Suprapubic skin (tissue), 4 donors: ENCODE results near the gene GNAT2. TPM values are rescaled to one million over a fixed set of nuclear protein-coding genes. Genes with fewer than 3 reads are reported as not detected.

Experiments
- DNase-seq, 2 donors: peaks; one replicate each; pipeline ENCODE4 v3.0.0-alpha.2; 2019; ENCODE audit warnings: low spot score in 2 of 2
- H3K27ac ChIP-seq: fragments of 200-600 bp; sonication (generic); one replicate; pipeline ENCODE4 v1.5.1; 2019
- H3K27me3 ChIP-seq: fragments of 200-600 bp; sonication (generic); one replicate; pipeline ENCODE4 v1.5.1; 2019
- H3K36me3 ChIP-seq: fragments of 200-600 bp; sonication (generic); one replicate; pipeline ENCODE4 v1.5.1; 2019
- H3K4me1 ChIP-seq: fragments of 200-600 bp; sonication (generic); one replicate; pipeline ENCODE4 v1.5.1; 2019
- H3K4me3 ChIP-seq: fragments of 200-600 bp; sonication (generic); one replicate; pipeline ENCODE4 v1.5.1; 2019; ENCODE audit warnings: mild to moderate bottlenecking
- H3K9me3 ChIP-seq: fragments of 200-600 bp; sonication (generic); one replicate; pipeline ENCODE4 v1.5.1; 2019
- EP300 ChIP-seq: sonication (generic); formaldehyde crosslinking; IDR thresholded peaks from one replicate; pipeline ENCODE4 v1.6.1; 2017; ENCODE audit warnings: antibody characterized with exemption
- POLR2A ChIP-seq, 2 donors: fragments of 450-650 bp; IDR thresholded peaks; one replicate each; pipeline ENCODE4 v1.6.1; 2017; ENCODE audit warnings: antibody characterized with exemption in 2 of 2, mild to moderate bottlenecking in 2 of 2, moderate library complexity in 2 of 2
- POLR2AphosphoS5 ChIP-seq, 3 donors: sonication (generic); formaldehyde crosslinking; IDR thresholded peaks; one replicate each; pipeline ENCODE4 v1.6.1; 2017; ENCODE audit warnings: antibody characterized with exemption in 3 of 3
- WGBS: methylation state at CpG from one replicate; pipeline ENCODE4 v1.1.5; 2018; 5-methylcytosine and 5-hydroxymethylcytosine counted together
- total RNA-seq, 4 donors: library from RNA; depleted of rRNA; stranded (reverse); fragments of >200 nt; gene quantifications; one replicate each; pipeline ENCODE4 v1.1.0, GENCODE V29; 2016
- TF ChIP-seq, protein P1 (sequence below), 2 donors: fragments of 200-600 bp in 1 of 2; fragments of 450-650 bp in 1 of 2; sonication (generic) in 1 of 2; IDR thresholded peaks; one replicate each; pipeline ENCODE4 v1.5.1; 2016 to 2019; ENCODE audit warnings: antibody characterized with exemption in 2 of 2, mild to moderate bottlenecking in 1 of 2, moderate library complexity in 1 of 2

GNAT2 gene
- total RNA-seq, 4 donors from 2014 or later: not detected

GRCh38 chr1:109605381-109605780, 14.0 kb downstream of the GNAT2 start:
- Histone ChIP-seq H3K4me1 (no peaks in the 10 kb centered on the region), H3K9me3 (no peaks in the 10 kb centered on the region), H3K36me3 (no peaks in the 10 kb centered on the region), H3K27me3 (no peaks in the 10 kb centered on the region), H3K4me3 (no peak overlapping the region), H3K27ac (no peak overlapping the region)
- no peak for DNase-seq
- WGBS: 92% methylated on average over 1 of the region's 1 CpG
- TF ChIP-seq EP300 (no peak), POLR2AphosphoS5 (IDR thresholded peaks at IDR 0.05) (no peak), POLR2A (IDR thresholded peaks at IDR 0.05) (no peak)
- TF ChIP-seq, protein P1, sequence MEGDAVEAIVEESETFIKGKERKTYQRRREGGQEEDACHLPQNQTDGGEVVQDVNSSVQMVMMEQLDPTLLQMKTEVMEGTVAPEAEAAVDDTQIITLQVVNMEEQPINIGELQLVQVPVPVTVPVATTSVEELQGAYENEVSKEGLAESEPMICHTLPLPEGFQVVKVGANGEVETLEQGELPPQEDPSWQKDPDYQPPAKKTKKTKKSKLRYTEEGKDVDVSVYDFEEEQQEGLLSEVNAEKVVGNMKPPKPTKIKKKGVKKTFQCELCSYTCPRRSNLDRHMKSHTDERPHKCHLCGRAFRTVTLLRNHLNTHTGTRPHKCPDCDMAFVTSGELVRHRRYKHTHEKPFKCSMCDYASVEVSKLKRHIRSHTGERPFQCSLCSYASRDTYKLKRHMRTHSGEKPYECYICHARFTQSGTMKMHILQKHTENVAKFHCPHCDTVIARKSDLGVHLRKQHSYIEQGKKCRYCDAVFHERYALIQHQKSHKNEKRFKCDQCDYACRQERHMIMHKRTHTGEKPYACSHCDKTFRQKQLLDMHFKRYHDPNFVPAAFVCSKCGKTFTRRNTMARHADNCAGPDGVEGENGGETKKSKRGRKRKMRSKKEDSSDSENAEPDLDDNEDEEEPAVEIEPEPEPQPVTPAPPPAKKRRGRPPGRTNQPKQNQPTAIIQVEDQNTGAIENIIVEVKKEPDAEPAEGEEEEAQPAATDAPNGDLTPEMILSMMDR (IDR thresholded peaks at IDR 0.05): no peak

DNA sequence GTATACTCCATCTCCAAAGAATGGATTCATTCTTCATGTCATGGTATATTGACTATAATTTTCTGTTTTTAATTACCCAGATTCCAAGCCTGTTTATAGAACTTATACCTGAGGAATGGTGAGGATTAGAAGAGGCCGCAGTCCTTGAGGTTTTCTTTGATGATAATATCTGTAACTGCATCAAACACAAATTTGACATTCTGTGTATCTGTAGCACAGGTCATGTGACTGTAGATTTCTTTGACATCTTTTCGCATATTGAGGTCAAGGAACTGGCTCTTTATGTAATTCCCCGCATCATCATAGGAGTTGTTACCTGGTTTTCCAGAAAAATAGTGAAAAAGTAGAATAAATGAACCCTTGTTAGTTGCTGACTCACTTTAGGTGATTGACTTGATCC, 16.2 kb downstream of the GNAT2 start:
- TF ChIP-seq, protein P1 (IDR thresholded peaks at IDR 0.05): no peak
- TF ChIP-seq POLR2A (IDR thresholded peaks at IDR 0.05): no peak
- TF ChIP-seq POLR2AphosphoS5 (IDR thresholded peaks at IDR 0.05): no peak
- TF ChIP-seq EP300: no peak
- no peak for DNase-seq
- WGBS: 91% methylated on average over 3 of the region's 3 CpGs
- Histone ChIP-seq H3K36me3 (peaks cover 7% of the 10 kb centered on the region), H3K4me1 (no peaks in the 10 kb centered on the region), H3K4me3 (no peak overlapping the region), H3K27me3 (no peaks in the 10 kb centered on the region), H3K27ac (no peak overlapping the region), H3K9me3 (no peaks in the 10 kb centered on the region)

DNA sequence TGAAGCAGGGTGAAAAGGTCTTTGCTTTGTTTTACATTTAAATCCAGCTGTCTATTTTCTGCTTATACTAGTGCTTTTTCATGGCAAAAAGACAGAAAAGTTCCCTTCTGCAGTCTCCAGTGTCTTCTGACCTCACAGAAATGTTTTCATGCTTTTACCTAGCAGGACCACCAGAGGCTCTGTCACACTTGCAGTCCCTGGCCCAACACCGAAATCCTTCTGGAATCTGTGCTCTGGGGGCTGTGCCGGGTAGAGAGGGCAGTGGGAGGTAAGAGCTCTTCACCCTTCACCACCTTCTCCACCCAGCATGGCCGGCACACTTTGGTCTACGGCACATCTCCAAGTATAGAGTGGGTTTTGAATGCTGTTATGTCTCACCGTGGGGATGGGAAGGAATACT, 20.8 kb downstream of the GNAT2 start:
- Histone ChIP-seq H3K4me1 (no peaks in the 10 kb centered on the region), H3K36me3 (peaks cover 23% of the 10 kb centered on the region), H3K4me3 (no peak overlapping the region), H3K27me3 (no peaks in the 10 kb centered on the region), H3K27ac (no peak overlapping the region), H3K9me3 (no peaks in the 10 kb centered on the region)
- no peak for DNase-seq
- 90% methylated on average over 5 of the region's 5 CpGs for WGBS
- TF ChIP-seq EP300 (no peak), POLR2A (IDR thresholded peaks at IDR 0.05) (no peak), POLR2AphosphoS5 (IDR thresholded peaks at IDR 0.05) (no peak)
- TF ChIP-seq, protein P1 (IDR thresholded peaks at IDR 0.05): no peak

GRCh38 chr1:109598156-109598555, 21.3 kb downstream of the GNAT2 start:
- H3K27me3 ChIP-seq: no peaks in the 10 kb centered on the region
- DNase-seq: no peak
- WGBS: 86% methylated on average over 1 of the region's 1 CpG
- no peaks in the 10 kb centered on the region for H3K4me1 ChIP-seq
- TF ChIP-seq, protein P1 (IDR thresholded peaks at IDR 0.05): no peak
- TF ChIP-seq POLR2AphosphoS5 (IDR thresholded peaks at IDR 0.05): no peak
- no peak for TF ChIP-seq POLR2A (IDR thresholded peaks at IDR 0.05)
- TF ChIP-seq EP300: no peak
- no peak overlapping the region for H3K27ac ChIP-seq
- H3K36me3 ChIP-seq: peaks cover 28% of the 10 kb centered on the region
- no peaks in the 10 kb centered on the region for H3K9me3 ChIP-seq
- no peak overlapping the region for H3K4me3 ChIP-seq

DNA sequence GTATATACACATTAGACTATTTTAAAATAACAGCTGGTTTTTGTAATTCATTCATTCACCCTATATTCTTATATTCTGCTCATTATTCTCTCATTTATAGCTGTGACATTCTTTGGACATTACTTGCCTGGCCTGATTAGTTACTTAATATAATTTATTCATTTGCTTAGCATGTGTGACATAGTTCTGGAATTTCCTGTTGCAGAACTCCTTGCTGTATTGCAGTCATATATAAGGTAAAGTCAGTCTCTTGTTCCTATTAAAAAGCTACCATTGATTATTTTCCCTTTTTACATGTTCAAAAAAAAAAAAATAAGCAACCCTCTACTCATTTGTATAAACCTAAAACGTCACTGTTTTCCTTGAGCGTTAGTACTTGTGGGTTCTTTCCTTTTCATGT, 23.9 kb downstream of the GNAT2 start:
- Histone ChIP-seq H3K9me3 (no peaks in the 10 kb centered on the region), H3K4me3 (no peak overlapping the region), H3K4me1 (no peaks in the 10 kb centered on the region), H3K36me3 (peaks cover 54% of the 10 kb centered on the region), H3K27ac (no peak overlapping the region), H3K27me3 (no peaks in the 10 kb centered on the region)
- WGBS: 92% methylated on average over 2 of the region's 2 CpGs
- TF ChIP-seq EP300: no peak
- no peak for TF ChIP-seq POLR2A (IDR thresholded peaks at IDR 0.05)
- TF ChIP-seq POLR2AphosphoS5 (IDR thresholded peaks at IDR 0.05): no peak
- TF ChIP-seq, protein P1 (IDR thresholded peaks at IDR 0.05): no peak
- DNase-seq: no peak
